ENCODE data around the gene EDN1.

Gene EDN1

GRCh38 chr6:12270551-12271230, 19.5 kb upstream of the EDN1 start:
- DNase-seq (ENCODE audit: low read depth), result no peak

GRCh38 chr6:12271594-12271993, 18.6 kb upstream of the EDN1 start:
- DNase-seq (ENCODE audit: low read depth), result no peak

DNA sequence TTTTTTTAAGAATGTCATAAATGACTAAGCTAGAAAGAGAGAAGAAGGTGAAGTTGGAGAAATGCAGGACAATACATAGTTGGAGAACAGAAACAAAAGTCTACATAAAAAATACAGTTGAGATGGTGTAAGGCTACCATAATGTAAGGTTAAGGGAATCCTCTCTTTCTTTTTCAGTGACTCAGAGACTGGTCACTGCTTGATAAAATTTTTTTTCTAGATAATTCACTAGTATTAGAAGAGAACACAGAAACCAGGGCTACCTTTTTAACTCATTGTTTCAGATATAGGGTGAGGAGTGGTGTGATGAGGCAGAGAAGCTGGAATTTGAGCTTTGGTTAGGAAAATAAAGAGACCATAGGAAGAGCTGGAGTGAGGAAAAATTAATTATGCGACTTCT, 18.2 kb upstream of the EDN1 start:
- no peak for DNase-seq (ENCODE audit: low read depth)

- no peak for DNase-seq (ENCODE audit: low read depth)
Observed at GRCh38 chr6:12275107-12275506, 15.1 kb upstream of the EDN1 start.

- DNase-seq (ENCODE audit: low read depth), result no peak
Observed at GRCh38 chr6:12276930-12277315, 13.2 kb upstream of the EDN1 start.

DNA sequence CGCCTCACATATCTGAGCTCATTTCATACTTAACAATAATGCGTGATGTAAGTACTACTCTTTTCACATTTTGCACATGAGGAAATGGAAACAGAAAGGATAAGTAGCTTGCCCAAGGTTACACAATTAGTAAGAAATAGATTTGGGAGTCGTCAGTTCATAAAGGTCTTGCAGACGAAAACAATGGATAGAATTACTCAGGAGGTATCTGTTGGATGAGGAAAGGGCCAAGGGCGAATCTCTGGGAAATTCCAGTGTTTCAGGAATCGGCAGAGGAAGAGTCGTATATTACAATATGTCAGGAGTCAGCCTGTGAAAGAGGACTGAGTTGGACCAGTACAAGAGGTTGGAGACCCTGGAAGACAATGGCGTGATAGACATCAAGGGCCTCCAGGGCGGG, 12.8 kb upstream of the EDN1 start:
- no peak for DNase-seq (ENCODE audit: low read depth)

DNA sequence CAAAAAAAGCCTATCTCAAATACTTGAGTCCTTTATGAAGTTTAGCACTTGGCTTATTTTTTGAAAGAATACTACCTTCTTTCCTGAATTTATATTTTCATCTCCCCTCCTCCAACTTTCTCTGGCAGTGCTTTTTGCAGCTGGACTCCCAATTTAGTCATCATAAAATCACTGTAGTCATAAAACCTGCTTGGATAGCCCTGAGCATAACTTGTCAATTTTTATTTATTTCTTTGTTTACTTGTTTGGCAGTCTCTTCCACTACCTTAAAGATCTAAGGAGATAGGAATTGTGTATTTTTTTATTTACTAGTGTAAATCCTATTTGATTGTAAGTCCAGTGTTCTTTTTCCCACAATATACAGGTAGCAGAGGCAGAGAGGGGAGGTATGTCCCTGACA, 11.2 kb upstream of the EDN1 start:
- DNase-seq (ENCODE audit: low read depth), result no peak

GRCh38 chr6:12279322-12280091, 10.7 kb upstream of the EDN1 start:
- no peak for DNase-seq (ENCODE audit: low read depth)

DNA sequence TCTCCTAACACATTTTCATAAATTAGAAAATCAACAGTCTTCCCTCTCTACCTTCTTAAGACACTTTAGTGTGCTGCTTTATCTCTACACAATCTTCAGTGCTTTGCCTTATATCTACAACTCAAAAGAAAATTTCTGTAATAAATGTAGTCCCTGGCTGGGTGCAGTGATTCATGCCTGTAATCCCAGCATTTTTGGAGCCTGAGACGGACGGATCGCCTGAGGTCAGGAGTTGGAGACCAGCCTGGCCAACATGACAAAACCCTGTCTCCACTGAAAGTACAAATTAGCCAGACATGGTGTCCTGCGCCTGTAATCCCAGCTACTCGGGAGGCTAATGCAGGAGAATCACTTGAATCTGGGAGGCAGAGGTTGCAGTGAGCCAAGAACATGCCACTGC, 9.7 kb upstream of the EDN1 start:
- DNase-seq (ENCODE audit: low read depth), result peak; percentile 46

DNA sequence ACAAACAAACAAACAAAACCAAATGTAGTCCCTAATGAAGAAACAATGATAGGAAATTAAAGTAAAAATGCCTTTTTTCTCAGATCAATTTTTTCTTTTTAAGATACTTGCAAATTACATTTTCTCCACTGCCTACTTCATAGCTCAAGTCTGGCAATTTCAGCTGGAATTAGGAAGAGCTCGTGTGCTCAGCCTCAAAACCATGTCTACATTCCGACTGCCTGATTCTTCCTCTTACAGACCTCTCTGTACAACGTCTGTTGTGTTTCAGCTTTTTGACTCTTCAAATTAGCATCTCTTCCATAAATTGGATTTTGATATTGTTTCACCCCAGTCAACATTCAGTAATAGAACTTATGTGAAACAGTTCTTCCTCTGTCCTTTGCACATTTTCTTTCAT, 9.3 kb upstream of the EDN1 start:
- no peak for DNase-seq (ENCODE audit: low read depth)

DNA sequence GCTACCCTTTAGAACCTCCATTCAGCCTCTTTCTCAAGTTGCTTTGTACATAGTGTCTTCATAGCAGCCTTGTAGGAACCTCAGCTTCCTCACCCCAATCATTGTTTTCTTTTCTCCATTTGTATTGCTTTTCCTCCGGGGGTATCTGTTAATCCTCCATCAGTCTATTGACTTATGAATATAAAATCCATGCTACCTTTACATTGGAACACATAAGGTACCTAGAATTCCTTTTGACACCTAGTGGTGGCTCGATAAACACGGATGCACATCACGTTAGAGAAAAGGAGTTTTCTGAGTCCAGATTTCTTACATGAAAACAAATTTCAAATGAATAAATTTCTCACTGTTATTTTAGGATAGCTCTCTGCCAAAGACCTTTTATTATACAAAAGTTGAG, 6.3 kb upstream of the EDN1 start:
- DNase-seq (ENCODE audit: low read depth), result no peak

GRCh38 chr6:12286373-12287110, 3.6 kb upstream of the EDN1 start:
- DNase-seq (ENCODE audit: low read depth), result peak; percentile 27

GRCh38 chr6:12288211-12288618, 1.9 kb upstream of the EDN1 start:
- no peak for DNase-seq (ENCODE audit: low read depth)

DNA sequence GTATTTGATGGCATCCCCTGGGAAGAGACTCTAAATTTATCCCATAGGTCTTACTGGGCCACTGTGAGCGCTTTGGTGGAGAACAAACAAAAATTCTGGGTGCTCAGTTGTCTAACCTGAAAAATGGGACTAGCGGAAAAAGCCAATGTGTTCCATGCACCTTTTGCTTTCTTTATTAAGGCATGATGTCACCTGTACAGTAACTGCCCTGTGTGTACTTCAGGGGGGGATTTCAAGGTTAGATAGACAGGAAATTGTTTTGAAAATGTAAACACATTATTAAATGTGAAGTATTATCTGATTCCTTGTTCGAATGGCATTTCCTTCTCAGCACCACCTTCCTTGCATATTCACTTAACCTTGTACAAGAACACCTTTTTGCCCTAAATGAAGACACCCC, 1.2 kb upstream of the EDN1 start:
- DNase-seq (ENCODE audit: low read depth), result no peak

GRCh38 chr6:12289365-12289919, 719 bp upstream of the EDN1 start:
- peak; percentile 46 for DNase-seq (ENCODE audit: low read depth)

- no peak for DNase-seq (ENCODE audit: low read depth)
Observed at GRCh38 chr6:12291071-12291838, 1.1 kb downstream of the EDN1 start.

GRCh38 chr6:12291839-12292604, 1.9 kb downstream of the EDN1 start:
- DNase-seq (ENCODE audit: low read depth), result peak; percentile 40

GRCh38 chr6:12293235-12293930, 3.2 kb downstream of the EDN1 start:
- DNase-seq (ENCODE audit: low read depth), result peak; percentile 31

DNA sequence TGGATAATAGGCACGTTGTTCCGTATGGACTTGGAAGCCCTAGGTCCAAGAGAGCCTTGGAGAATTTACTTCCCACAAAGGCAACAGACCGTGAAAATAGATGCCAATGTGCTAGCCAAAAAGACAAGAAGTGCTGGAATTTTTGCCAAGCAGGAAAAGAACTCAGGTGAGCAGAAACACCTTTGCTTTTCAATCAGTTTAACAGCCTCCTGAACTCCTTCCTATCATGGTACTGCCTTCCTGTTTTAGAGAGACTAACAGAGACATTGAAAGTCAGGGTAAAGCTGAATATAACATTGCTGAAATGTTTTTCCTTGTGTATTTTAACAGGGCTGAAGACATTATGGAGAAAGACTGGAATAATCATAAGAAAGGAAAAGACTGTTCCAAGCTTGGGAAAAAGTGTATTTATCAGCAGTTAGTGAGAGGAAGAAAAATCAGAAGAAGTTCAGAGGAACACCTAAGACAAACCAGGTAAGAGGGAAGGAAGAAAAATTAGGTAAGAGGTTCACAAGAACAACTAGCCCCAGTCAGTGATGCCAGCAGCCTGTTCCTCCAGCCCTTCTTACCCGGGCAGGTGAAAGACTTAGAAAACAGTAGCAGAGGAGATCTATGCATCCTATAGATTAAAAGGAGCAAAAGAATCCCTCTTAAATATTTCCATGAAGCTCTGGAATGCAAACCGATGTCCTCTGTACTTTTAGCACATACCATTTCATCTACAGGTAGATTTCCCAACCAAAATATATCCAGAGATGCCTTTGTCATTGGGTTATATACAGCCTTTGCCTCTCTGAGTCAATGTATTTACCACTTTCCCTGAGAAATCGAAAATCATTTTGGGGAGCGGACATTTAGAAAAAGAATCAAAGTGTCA, 4.0 kb downstream of the EDN1 start:
- DNase-seq (ENCODE audit: low read depth), result no peak
